Activated CD8-positive, alpha-beta T cell treated with anti-CD3 and anti-CD28 coated beads for 36 hours (primary cell): ENCODE results near the gene OR13C5. TPM values are rescaled to one million over a fixed set of nuclear protein-coding genes. Genes with fewer than 3 reads are reported as not detected.

ENCODE experiments used
- ATAC-seq: fragments of 200-7000 bp; cut with Tn5 transposase; one replicate; pipeline ENCODE4 v1.10.0; 2021; ENCODE audit warnings: mild to moderate bottlenecking, moderate library complexity
- CTCF ChIA-PET: fragments of 350-600 bp; sonication (Branson Sonifier 250); formaldehyde crosslinking; loops from one replicate; lab custom pipeline; 2021; ENCODE audit warnings: antibody characterized with exemption; lab: Charles Lee
- POLR2A ChIA-PET: fragments of 350-600 bp; sonication (Branson Sonifier 250); formaldehyde crosslinking; loops from one replicate; lab custom pipeline; 2021; ENCODE audit warnings: antibody characterized with exemption; lab: Charles Lee
- DNase-seq: peaks from one replicate; pipeline ENCODE4 v3.0.0-alpha.2; 2020
- H3K27ac Mint-ChIP-seq: one replicate; pipeline ENCODE4 v1.8.0; 2021; ENCODE audit warnings: mild to moderate bottlenecking, mixed read lengths
- H3K27me3 Mint-ChIP-seq: one replicate; pipeline ENCODE4 v1.8.0; 2021; ENCODE audit warnings: mixed read lengths
- H3K36me3 Mint-ChIP-seq: one replicate; pipeline ENCODE4 v1.8.0; 2021; ENCODE audit warnings: low read depth, mixed read lengths
- H3K4me1 Mint-ChIP-seq: one replicate; pipeline ENCODE4 v1.8.0; 2021; ENCODE audit warnings: low read depth, mixed read lengths
- H3K4me3 Mint-ChIP-seq: one replicate; pipeline ENCODE4 v1.8.0; 2021; ENCODE audit warnings: mild to moderate bottlenecking, moderate library complexity, mixed read lengths
- H3K9me3 Mint-ChIP-seq: one replicate; pipeline ENCODE4 v1.8.0; 2021; ENCODE audit warnings: mixed read lengths
- intact Hi-C: fragments of 100-400 bp; cut with micrococcal nuclease; formaldehyde crosslinking; loops from one replicate; pipeline ENCODE4 v1.10.0; 2022
- total RNA-seq, 2 experiments: library from RNA; stranded (reverse); gene quantifications; one replicate each; pipeline ENCODE4 v1.2.3, GENCODE V29; 2021
- TF ChIP-seq, protein P1 (sequence below): fragments of 200-600 bp; IDR thresholded peaks from one replicate; pipeline ENCODE4 v1.8.0; 2022; ENCODE audit warnings: antibody characterized with exemption, mild to moderate bottlenecking

The OR13C5 gene
- total RNA-seq, 2 experiments from 2014 or later = not detected

DNA sequence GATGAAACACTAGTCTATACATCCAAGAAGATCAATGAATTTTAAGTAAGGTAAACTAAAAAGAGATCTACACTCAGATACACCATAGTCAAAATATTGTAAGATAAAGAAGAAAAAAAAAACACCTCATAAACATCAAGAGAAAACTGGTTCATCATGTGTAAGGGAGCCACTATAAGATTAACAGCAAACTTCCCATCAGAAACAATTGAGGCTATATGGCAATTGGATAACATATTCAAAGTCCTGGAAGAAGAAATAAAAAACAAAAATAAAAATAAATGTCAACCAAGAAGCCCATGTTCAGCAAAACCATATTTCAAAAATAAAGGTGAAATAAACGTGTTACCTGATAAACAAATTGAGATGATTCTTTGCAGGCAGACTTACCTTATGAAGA lies 26.6 kb downstream of the OR13C5 start:
- ATAC-seq = no peak
- TF ChIP-seq, protein P1, sequence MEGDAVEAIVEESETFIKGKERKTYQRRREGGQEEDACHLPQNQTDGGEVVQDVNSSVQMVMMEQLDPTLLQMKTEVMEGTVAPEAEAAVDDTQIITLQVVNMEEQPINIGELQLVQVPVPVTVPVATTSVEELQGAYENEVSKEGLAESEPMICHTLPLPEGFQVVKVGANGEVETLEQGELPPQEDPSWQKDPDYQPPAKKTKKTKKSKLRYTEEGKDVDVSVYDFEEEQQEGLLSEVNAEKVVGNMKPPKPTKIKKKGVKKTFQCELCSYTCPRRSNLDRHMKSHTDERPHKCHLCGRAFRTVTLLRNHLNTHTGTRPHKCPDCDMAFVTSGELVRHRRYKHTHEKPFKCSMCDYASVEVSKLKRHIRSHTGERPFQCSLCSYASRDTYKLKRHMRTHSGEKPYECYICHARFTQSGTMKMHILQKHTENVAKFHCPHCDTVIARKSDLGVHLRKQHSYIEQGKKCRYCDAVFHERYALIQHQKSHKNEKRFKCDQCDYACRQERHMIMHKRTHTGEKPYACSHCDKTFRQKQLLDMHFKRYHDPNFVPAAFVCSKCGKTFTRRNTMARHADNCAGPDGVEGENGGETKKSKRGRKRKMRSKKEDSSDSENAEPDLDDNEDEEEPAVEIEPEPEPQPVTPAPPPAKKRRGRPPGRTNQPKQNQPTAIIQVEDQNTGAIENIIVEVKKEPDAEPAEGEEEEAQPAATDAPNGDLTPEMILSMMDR = no peak
- no peaks in the 10 kb centered on the region for H3K36me3 Mint-ChIP-seq
- no peak overlapping the region for H3K4me3 Mint-ChIP-seq
- no peaks in the 10 kb centered on the region for H3K27me3 Mint-ChIP-seq
- no peaks in the 10 kb centered on the region for H3K4me1 Mint-ChIP-seq
- no peak overlapping the region for H3K27ac Mint-ChIP-seq
- no peak for DNase-seq
- ChIA-PET POLR2A (no interaction called here), CTCF (no interaction called here)
- intact Hi-C loops = no loop called here
- H3K9me3 Mint-ChIP-seq = peaks cover 8% of the 10 kb centered on the region

DNA sequence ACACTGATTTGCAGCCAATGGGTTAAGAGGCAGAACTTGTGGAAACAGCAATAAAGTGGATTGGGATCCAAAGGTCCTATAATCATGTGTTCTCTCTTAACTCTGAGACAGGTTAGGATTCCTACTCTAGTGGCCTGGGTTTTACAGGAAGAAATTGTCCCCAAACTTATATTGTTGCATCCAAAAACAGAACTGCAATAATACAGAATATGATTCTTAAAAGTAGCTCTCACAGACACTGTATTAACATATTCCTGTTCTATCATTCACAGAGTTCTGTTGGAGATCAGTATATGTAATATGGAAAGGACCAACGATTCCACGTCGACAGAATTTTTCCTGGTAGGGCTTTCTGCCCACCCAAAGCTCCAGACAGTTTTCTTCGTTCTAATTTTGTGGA lies 30.3 kb downstream of the OR13C5 start, which contains the start of gene OR13C8:
Gene OR13C8, plus strand, starts transcription at position 301 of the 400 bp plus-strand sequence. Its CDS starts 0 bp downstream, at position 301.
- Mint-ChIP-seq H3K36me3 (no peaks in the 10 kb centered on the region), H3K27ac (no peak within 1 kb of the TSS), H3K9me3 (peaks cover 8% of the 10 kb centered on the region), H3K4me1 (no peaks in the 10 kb centered on the region), H3K4me3 (no peak within 1 kb of the TSS), H3K27me3 (no peaks in the 10 kb centered on the region)
- TF ChIP-seq, protein P1 = no peak
- intact Hi-C loops = no loop called here
- DNase-seq = no peak
- ChIA-PET POLR2A (no interaction called here), CTCF (no interaction called here)
- ATAC-seq = no peak

DNA sequence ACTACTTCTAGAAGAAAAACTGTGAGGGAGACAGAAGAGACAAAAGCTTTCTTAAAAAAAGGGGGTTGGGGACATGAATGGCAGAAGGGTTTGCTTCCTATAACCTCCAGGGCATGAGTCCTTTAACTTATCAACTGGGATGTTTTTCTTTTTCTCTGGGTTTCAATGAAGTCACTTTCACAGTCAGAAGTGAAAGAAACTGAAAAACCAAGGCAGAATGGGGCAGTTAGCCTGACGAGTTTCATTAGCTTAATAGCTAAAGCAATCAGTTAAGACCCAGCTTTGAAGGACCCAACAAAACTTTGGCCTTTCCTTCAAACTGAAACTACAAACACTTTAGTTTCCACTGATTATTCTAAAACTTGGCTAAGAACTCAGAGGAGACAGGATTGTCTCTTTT lies 34.9 kb downstream of the OR13C5 start:
- Mint-ChIP-seq H3K4me3 (no peak overlapping the region), H3K27me3 (no peaks in the 10 kb centered on the region), H3K27ac (no peak overlapping the region), H3K9me3 (no peaks in the 10 kb centered on the region), H3K36me3 (no peaks in the 10 kb centered on the region), H3K4me1 (no peaks in the 10 kb centered on the region)
- intact Hi-C loops = no loop called here
- DNase-seq (no peak), ATAC-seq (no peak)
- ChIA-PET POLR2A (no interaction called here), CTCF (interaction anchor here (0.8 kb wide), 1 partner anchor 32 kb away, joined by 4 read pairs; no protein-coding TSS in a partner anchor)
- TF ChIP-seq, protein P1 = no peak

DNA sequence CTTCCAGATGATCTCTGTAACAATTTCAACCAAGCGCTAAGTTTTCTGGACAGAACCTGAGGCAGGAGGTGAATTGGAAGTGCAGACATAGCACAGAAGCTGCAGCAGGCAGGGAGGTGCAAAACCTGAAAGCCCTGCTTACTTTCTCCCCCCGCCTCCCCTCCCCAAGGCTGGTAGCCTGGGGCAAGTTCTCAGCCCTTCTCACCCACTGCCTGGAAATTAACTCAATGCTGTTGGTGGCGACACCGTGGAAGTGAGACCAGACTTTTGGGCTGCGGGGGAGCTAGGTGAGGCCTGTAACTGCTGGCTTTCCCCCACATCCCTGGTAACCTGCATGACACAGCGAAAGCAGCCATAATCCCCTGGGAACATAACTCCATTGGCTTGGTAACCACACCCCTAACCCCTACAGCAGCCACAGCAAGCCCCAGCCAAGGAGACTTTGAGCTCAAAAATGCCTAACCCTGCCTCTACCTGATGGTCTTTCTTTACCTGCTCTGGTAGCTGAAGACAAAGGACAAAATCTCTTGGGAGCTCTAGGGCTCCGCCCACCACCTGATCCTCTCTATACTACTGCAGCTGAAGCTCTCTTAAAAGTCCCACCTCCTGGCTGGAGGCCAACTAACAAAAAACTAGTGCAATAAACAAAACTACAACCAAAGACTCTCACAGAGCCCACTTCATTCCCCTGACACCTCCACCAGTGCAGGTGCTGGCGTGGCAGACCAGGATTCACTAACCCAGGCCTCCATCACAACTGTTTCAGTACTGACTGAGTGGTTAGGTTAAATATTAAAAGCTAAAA lies 42.2 kb downstream of the OR13C5 start:
- no peak for ATAC-seq
- H3K27me3 Mint-ChIP-seq = no peaks in the 10 kb centered on the region
- H3K4me3 Mint-ChIP-seq = no peak overlapping the region
- DNase-seq = no peak
- TF ChIP-seq, protein P1 = no peak
- H3K9me3 Mint-ChIP-seq = peaks cover 1% of the 10 kb centered on the region
- intact Hi-C loops = no loop called here
- H3K27ac Mint-ChIP-seq = no peak overlapping the region
- H3K4me1 Mint-ChIP-seq = no peaks in the 10 kb centered on the region
- ChIA-PET CTCF (no interaction called here), POLR2A (no interaction called here)
- H3K36me3 Mint-ChIP-seq = no peaks in the 10 kb centered on the region

- Mint-ChIP-seq H3K4me3 (no peak overlapping the region), H3K9me3 (peaks cover 1% of the 10 kb centered on the region), H3K27ac (no peak overlapping the region), H3K4me1 (no peaks in the 10 kb centered on the region), H3K36me3 (no peaks in the 10 kb centered on the region), H3K27me3 (no peaks in the 10 kb centered on the region)
- ChIA-PET POLR2A (no interaction called here), CTCF (no interaction called here)
- TF ChIP-seq, protein P1 = no peak
- DNase-seq (no peak), ATAC-seq (no peak)
- intact Hi-C loops = no loop called here
These were observed 43.7 kb downstream of the OR13C5 start for GRCh38 chr9:104555521-104555920.
